Measurements from ENCODE around the gene PRKCD. TPM values are rescaled to one million over a fixed set of nuclear protein-coding genes. Genes with fewer than 3 reads are reported as not detected.
"Not testable (repeated sequence)": the region's sequence is repeated elsewhere in the genome, so short reads cannot be mapped to it uniquely, and the experiment has no call there.

PRKCD gene
- total RNA-seq, 1 donor from 2014 or later: 24.0 TPM

GRCh38 chr3:53147151-53147902 lies 13.7 kb upstream of the PRKCD start:
- DNase-seq (ENCODE audit: extremely low spot score, unreplicated experiment): no peak
- Mint-ChIP-seq H3K27ac (no peak overlapping the region), H3K36me3 (no peaks in the 10 kb centered on the region), H3K9me3 (no peaks in the 10 kb centered on the region), H3K4me1 (ENCODE audit: unreplicated experiment) (peaks cover 5% of the 10 kb centered on the region), H3K4me3 (no peak overlapping the region), H3K27me3 (no peaks in the 10 kb centered on the region)
- TF ChIP-seq, protein P1, sequence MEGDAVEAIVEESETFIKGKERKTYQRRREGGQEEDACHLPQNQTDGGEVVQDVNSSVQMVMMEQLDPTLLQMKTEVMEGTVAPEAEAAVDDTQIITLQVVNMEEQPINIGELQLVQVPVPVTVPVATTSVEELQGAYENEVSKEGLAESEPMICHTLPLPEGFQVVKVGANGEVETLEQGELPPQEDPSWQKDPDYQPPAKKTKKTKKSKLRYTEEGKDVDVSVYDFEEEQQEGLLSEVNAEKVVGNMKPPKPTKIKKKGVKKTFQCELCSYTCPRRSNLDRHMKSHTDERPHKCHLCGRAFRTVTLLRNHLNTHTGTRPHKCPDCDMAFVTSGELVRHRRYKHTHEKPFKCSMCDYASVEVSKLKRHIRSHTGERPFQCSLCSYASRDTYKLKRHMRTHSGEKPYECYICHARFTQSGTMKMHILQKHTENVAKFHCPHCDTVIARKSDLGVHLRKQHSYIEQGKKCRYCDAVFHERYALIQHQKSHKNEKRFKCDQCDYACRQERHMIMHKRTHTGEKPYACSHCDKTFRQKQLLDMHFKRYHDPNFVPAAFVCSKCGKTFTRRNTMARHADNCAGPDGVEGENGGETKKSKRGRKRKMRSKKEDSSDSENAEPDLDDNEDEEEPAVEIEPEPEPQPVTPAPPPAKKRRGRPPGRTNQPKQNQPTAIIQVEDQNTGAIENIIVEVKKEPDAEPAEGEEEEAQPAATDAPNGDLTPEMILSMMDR (conservative IDR thresholded peaks at IDR 0.05): no peak

DNA sequence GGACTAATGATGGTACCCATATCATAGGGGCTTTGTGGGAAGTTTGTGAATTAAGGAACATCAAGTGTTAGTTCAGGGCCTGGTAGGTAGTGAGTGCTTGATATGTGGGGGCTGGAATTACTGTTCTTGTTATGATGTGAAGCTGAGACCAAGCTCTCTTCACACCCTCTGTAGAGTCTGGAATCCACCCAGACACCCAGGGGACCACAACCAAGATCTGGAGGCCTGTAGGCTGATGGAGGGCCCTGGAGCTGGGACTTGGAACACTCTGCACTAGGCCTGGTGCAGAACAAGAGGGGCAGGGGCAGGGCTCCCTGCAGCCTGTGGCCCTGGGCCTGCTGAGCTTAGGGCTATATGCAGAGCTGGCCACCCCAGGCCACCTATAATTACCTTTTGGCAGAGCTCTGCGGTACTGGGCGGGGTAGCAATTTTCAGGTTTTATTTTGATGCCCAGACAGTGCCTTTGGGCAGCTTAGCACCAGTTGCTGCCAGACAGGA lies 13.1 kb upstream of the PRKCD start:
- H3K27me3 Mint-ChIP-seq: no peaks in the 10 kb centered on the region
- H3K4me3 Mint-ChIP-seq: no peak overlapping the region
- no peak for DNase-seq (ENCODE audit: extremely low spot score, unreplicated experiment)
- TF ChIP-seq, protein P1 (conservative IDR thresholded peaks at IDR 0.05): no peak
- no peak overlapping the region for H3K27ac Mint-ChIP-seq
- no peaks in the 10 kb centered on the region for H3K9me3 Mint-ChIP-seq
- no peaks in the 10 kb centered on the region for H3K36me3 Mint-ChIP-seq
- H3K4me1 Mint-ChIP-seq (ENCODE audit: unreplicated experiment): peaks cover 5% of the 10 kb centered on the region

DNA sequence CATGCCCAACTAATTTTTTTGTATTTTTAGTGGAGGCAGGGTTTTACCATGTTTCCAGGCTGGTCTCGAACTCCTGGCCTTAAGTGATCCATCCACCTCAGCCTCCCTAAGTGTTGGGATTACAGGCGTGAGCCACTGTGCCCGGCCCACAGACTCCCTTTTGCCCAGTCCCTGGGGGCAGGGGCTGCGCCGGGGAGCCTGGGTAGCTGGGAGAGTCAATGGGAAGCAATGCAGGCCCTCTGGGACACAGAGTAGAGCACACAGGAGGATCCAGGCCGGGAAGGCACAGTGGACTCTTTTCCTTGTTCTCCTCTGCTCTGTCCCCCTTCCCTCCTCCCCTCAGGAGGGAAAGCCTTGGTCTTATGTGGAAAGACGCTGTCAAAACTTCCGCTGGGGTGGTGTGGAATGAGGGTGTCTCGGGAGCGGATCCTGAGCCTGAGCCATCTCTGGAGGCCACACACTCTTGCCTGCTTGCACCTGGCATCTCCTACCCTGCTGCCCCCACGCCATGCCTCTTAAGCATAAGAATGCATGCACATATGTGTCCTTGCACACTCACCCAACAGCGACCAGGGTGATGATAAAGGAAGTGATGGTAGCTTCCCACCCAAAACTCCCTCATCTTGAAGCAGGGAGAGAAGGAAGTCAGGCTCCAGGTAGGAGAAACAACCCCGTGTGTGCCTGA lies 11.9 kb upstream of the PRKCD start:
- TF ChIP-seq, protein P1 (conservative IDR thresholded peaks at IDR 0.05): no peak
- H3K36me3 Mint-ChIP-seq: no peaks in the 10 kb centered on the region
- H3K4me1 Mint-ChIP-seq (ENCODE audit: unreplicated experiment): peaks cover 10% of the 10 kb centered on the region
- no peak overlapping the region for H3K4me3 Mint-ChIP-seq
- H3K9me3 Mint-ChIP-seq: no peaks in the 10 kb centered on the region
- no peak for DNase-seq (ENCODE audit: extremely low spot score, unreplicated experiment)
- H3K27me3 Mint-ChIP-seq: peaks cover 3% of the 10 kb centered on the region
- no peak overlapping the region for H3K27ac Mint-ChIP-seq

DNA sequence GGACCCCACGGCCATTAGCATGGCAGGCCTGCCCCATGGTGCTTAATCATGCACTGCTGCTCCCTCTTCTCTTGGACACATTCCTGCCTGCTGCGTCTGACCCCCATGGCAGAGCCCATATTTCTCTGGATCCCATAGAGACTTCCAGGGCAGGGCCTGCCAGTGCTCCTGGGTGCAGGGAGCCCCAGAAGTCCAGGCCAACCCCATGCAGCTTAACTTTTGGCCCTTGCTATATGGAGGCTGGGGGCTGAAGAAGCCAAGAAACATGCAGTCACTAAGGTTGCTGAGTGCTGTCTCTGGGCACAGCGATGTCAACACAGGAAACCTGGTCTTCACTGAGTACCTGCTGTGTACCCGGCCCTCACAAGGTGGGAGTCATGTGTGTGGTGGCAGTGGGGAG lies 11.3 kb upstream of the PRKCD start:
- H3K9me3 Mint-ChIP-seq: no peaks in the 10 kb centered on the region
- DNase-seq (ENCODE audit: extremely low spot score, unreplicated experiment): no peak
- H3K36me3 Mint-ChIP-seq: no peaks in the 10 kb centered on the region
- TF ChIP-seq, protein P1 (conservative IDR thresholded peaks at IDR 0.05): no peak
- peaks cover 10% of the 10 kb centered on the region for H3K4me1 Mint-ChIP-seq (ENCODE audit: unreplicated experiment)
- no peak overlapping the region for H3K4me3 Mint-ChIP-seq
- peaks cover 3% of the 10 kb centered on the region for H3K27me3 Mint-ChIP-seq
- no peak overlapping the region for H3K27ac Mint-ChIP-seq

- Mint-ChIP-seq H3K4me3 (no peak overlapping the region), H3K4me1 (ENCODE audit: unreplicated experiment) (peaks cover 10% of the 10 kb centered on the region), H3K27ac (no peak overlapping the region), H3K9me3 (no peaks in the 10 kb centered on the region), H3K27me3 (peaks cover 3% of the 10 kb centered on the region), H3K36me3 (no peaks in the 10 kb centered on the region)
- DNase-seq (ENCODE audit: extremely low spot score, unreplicated experiment): no peak
- TF ChIP-seq, protein P1 (conservative IDR thresholded peaks at IDR 0.05): no peak
Observed at GRCh38 chr3:53150247-53151085, 10.5 kb upstream of the PRKCD start.

DNA sequence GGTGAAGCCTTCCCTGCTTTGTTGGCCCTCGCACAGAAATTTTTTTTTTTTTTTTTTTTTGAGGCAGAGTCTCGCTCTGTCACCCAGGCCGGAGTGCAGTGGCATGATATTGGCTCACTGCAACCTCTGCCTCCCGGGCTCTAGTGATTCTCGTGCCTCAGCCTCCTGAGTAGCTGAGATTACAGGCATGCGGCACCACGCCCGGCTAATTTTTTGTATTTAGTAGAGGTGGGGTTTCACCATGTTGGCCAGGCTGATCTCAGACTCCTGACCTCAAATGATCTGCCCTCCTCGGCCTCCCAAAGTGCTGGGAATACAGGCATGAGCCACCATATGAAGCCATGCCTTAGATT lies 9.9 kb upstream of the PRKCD start:
- H3K9me3 Mint-ChIP-seq; H3K36me3 Mint-ChIP-seq; H3K27ac Mint-ChIP-seq; H3K4me3 Mint-ChIP-seq; H3K27me3 Mint-ChIP-seq; DNase-seq (ENCODE audit: extremely low spot score, unreplicated experiment): not testable (repeated sequence)
- H3K4me1 Mint-ChIP-seq (ENCODE audit: unreplicated experiment): peaks cover 14% of the 10 kb centered on the region

All from type B pancreatic cell (in vitro differentiated cells).